Esophagus squamous epithelium (tissue), 4 donors: ENCODE measurements around the gene DHX15.

Experiments used
- POLR2A ChIP-seq, 4 donors: fragments of 450-650 bp; IDR thresholded peaks; one replicate each; pipeline ENCODE4 v1.6.1; 2017; ENCODE audit warnings: antibody characterized with exemption in 4 of 4, mild to moderate bottlenecking in 4 of 4, moderate library complexity in 3 of 4
- TF ChIP-seq, protein P1 (sequence below), 6 experiments: fragments of 450-650 bp in 4 of 6; fragments of 200-600 bp in 2 of 6; sonication (generic) in 2 of 6; IDR thresholded peaks; one replicate each; pipeline ENCODE4 v1.5.1; 2016 to 2019; ENCODE audit warnings: antibody characterized with exemption in 6 of 6, mild to moderate bottlenecking in 4 of 6, moderate library complexity in 4 of 6

DNA sequence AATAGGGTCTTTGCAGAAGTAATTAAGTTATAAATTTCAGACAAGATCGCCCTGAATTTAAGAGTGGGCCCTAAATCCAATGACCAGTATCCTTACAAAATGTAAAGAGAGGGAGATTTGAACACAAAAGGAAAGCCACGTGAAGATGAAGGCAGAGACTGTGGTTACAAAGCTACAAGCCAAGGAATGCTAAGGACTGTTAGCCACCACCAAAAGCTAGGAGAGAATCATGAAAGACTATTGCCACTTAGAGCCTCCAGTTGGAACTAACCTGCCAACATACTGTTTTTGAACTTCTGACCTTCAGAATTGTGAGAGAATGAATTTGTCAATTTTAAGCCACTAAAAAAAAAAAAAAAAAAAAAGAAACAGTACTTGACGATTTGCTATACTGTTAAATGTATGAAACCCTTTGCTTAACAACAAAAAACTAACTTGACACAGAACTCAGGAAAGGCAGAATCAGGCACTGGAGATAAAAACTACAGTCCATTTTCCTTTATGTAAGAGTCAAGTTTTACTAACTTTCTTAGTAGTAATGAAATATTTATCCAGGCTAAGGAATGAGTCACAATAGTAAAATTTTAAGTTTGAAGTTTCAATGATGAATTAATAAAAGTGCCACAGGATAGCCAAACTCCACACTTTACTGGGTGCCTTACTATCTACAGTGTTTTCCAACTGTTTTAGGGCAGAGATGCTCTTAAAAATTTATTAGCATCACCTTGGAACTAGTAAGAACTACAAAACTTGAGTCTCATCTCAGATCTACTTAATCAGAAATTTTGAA lies 25.1 kb downstream of the DHX15 start:
- TF ChIP-seq, protein P1, sequence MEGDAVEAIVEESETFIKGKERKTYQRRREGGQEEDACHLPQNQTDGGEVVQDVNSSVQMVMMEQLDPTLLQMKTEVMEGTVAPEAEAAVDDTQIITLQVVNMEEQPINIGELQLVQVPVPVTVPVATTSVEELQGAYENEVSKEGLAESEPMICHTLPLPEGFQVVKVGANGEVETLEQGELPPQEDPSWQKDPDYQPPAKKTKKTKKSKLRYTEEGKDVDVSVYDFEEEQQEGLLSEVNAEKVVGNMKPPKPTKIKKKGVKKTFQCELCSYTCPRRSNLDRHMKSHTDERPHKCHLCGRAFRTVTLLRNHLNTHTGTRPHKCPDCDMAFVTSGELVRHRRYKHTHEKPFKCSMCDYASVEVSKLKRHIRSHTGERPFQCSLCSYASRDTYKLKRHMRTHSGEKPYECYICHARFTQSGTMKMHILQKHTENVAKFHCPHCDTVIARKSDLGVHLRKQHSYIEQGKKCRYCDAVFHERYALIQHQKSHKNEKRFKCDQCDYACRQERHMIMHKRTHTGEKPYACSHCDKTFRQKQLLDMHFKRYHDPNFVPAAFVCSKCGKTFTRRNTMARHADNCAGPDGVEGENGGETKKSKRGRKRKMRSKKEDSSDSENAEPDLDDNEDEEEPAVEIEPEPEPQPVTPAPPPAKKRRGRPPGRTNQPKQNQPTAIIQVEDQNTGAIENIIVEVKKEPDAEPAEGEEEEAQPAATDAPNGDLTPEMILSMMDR (IDR thresholded peaks at IDR 0.05): no peak
- no peak for TF ChIP-seq POLR2A (IDR thresholded peaks at IDR 0.05)
